Measurements from ENCODE around the gene MTMR3. TPM values are rescaled to one million over a fixed set of nuclear protein-coding genes. Genes with fewer than 3 reads are reported as not detected.
A peak's percentile ranks its signal among the peaks of the same experiment; 100 is the strongest.

The MTMR3 gene
- total RNA-seq, 1 experiment from 2014 or later = 12.1 TPM

DNA sequence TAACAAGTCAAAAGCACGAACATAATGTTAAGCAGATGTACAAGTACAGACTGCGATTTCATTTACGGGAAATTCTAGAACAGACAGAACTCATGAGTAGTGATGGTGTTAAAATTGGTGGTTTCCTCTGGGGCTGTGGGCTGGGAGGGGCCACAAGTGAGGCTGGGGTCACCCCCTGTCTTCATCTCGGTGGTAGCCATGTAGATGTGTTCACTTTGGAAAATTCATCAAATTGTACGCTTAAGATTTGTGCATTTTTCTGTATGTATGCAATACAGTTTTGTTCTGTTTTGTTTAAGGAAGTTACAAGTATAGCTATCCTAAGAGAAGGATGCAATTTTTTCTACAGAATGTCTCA lies 44.4 kb upstream of the MTMR3 start:
- Histone ChIP-seq H2AFZ (ENCODE audit: low read length) (peak overlapping the region; percentile 80), H3F3A (ENCODE audit: low read length, unreplicated experiment) (peaks cover 8% of the 10 kb centered on the region), H3K9me3 (ENCODE audit: low read length) (no peaks in the 10 kb centered on the region), H3K27ac (ENCODE audit: low read length) (peak overlapping the region; percentile 54), H3K4me3 (ENCODE audit: low read length) (peak overlapping the region; percentile 99), H4K20me1 (ENCODE audit: low read length) (no peaks in the 10 kb centered on the region), H3K9me2 (replicated peaks; ENCODE audit: low read length) (no peaks in the 10 kb centered on the region), H3K36me3 (ENCODE audit: low read depth, low read length) (no peaks in the 10 kb centered on the region), H3K4me1 (ENCODE audit: insufficient read depth, low read length) (peaks cover 42% of the 10 kb centered on the region), H3K79me2 (ENCODE audit: low read length) (peaks cover 33% of the 10 kb centered on the region), H3K4me2 (ENCODE audit: low read length) (peak overlapping the region; percentile 99), H3K9ac (ENCODE audit: low read length) (peak overlapping the region; percentile 88), H3K27me3 (ENCODE audit: low read length) (no peaks in the 10 kb centered on the region)
- TF ChIP-seq EZH2 (IDR thresholded peaks at IDR 0.05; ENCODE audit: low read length, unreplicated experiment) (no peak), EZH2phosphoT487 (IDR thresholded peaks at IDR 0.05; ENCODE audit: borderline replicate concordance, low read length) (no peak)
- TF ChIP-seq, protein P1, sequence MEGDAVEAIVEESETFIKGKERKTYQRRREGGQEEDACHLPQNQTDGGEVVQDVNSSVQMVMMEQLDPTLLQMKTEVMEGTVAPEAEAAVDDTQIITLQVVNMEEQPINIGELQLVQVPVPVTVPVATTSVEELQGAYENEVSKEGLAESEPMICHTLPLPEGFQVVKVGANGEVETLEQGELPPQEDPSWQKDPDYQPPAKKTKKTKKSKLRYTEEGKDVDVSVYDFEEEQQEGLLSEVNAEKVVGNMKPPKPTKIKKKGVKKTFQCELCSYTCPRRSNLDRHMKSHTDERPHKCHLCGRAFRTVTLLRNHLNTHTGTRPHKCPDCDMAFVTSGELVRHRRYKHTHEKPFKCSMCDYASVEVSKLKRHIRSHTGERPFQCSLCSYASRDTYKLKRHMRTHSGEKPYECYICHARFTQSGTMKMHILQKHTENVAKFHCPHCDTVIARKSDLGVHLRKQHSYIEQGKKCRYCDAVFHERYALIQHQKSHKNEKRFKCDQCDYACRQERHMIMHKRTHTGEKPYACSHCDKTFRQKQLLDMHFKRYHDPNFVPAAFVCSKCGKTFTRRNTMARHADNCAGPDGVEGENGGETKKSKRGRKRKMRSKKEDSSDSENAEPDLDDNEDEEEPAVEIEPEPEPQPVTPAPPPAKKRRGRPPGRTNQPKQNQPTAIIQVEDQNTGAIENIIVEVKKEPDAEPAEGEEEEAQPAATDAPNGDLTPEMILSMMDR (conservative IDR thresholded peaks at IDR 0.05; ENCODE audit: low read depth, low read length) = no peak
- DNase-seq (no peak), ATAC-seq (no peak)
- TSS peak; percentile 82 for BruUV-seq (replicated peaks)
- intact Hi-C loops (cut with micrococcal nuclease) = loop anchor here (10.0 kb wide), 1 partner anchor 64 kb away; no protein-coding TSS in a partner anchor
- ChIA-PET CTCF (no interaction called here), POLR2A (ENCODE audit: unreplicated experiment) (no interaction called here)

DNA sequence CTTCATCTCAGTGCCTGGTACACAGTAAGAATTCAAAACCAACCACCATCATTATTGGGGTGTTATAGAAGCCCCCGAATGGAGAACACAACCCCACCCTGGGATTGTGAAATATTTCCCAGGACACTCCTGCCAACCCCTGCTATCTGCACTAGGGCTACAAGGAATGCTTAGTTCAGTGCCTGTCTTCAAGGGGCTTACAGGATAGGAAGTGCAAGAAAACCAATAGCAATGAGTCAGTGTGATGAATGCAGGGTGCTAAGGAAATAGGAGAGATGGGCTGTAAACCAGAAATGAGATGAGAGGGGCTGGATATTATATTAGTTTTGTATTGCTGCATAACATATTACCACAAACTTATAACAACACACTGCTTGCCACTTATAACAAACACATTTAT lies 43.9 kb upstream of the MTMR3 start:
- DNase-seq = no peak
- no peak overlapping the region for H3K9ac ChIP-seq (ENCODE audit: low read length)
- no peaks in the 10 kb centered on the region for H3K9me2 ChIP-seq (replicated peaks; ENCODE audit: low read length)
- TF ChIP-seq, protein P1 (conservative IDR thresholded peaks at IDR 0.05; ENCODE audit: low read depth, low read length) = no peak
- TF ChIP-seq EZH2 (IDR thresholded peaks at IDR 0.05; ENCODE audit: low read length, unreplicated experiment) = no peak
- no peak for TF ChIP-seq EZH2phosphoT487 (IDR thresholded peaks at IDR 0.05; ENCODE audit: borderline replicate concordance, low read length)
- H3K4me2 ChIP-seq (ENCODE audit: low read length) = peak overlapping the region; percentile 99; the same call in 1 of the 2 replicates
- peaks cover 43% of the 10 kb centered on the region for H3K4me1 ChIP-seq (ENCODE audit: insufficient read depth, low read length)
- no peaks in the 10 kb centered on the region for H3K9me3 ChIP-seq (ENCODE audit: low read length)
- no peaks in the 10 kb centered on the region for H4K20me1 ChIP-seq (ENCODE audit: low read length)
- H3K27ac ChIP-seq (ENCODE audit: low read length) = no peak overlapping the region; the same call in 1 of the 2 replicates
- POLR2A ChIA-PET (ENCODE audit: unreplicated experiment) = no interaction called here
- H3K4me3 ChIP-seq (ENCODE audit: low read length) = no peak overlapping the region
- no TSS peak for BruUV-seq (replicated peaks)
- ATAC-seq = no peak
- intact Hi-C loops (cut with micrococcal nuclease) = loop anchor here (10.0 kb wide), 1 partner anchor 64 kb away; no protein-coding TSS in a partner anchor
- CTCF ChIA-PET = no interaction called here
- no peaks in the 10 kb centered on the region for H3K36me3 ChIP-seq (ENCODE audit: low read depth, low read length)
- H3K79me2 ChIP-seq (ENCODE audit: low read length) = peaks cover 33% of the 10 kb centered on the region
- H3K27me3 ChIP-seq (ENCODE audit: low read length) = no peaks in the 10 kb centered on the region
- H3F3A ChIP-seq (ENCODE audit: low read length, unreplicated experiment) = peaks cover 8% of the 10 kb centered on the region
- peak overlapping the region; percentile 80; the same call in 1 of the 2 replicates for H2AFZ ChIP-seq (ENCODE audit: low read length)

DNA sequence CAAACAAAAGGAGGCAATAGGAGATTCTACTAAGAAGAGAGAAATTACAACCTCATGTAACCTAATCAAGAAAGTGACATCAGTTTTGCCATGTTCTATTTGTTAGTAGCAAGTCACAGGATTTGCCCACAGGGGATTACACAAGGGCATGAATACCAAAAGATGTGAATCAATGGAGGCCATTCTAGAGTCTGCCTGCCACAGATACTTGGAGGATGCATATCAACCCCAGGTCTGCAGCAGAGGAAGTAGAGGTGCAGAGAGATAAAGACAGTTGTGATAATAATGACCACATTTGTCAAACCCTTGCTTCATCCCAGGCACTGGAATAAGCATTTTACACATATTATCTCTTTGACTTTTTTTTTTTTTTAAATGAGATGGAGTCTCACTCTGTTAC lies 42.5 kb upstream of the MTMR3 start:
- Histone ChIP-seq H3K4me1 (ENCODE audit: insufficient read depth, low read length) (peaks cover 43% of the 10 kb centered on the region), H4K20me1 (ENCODE audit: low read length) (no peaks in the 10 kb centered on the region), H3K9me3 (ENCODE audit: low read length) (no peaks in the 10 kb centered on the region), H3K4me2 (ENCODE audit: low read length) (no peak overlapping the region), H3K27me3 (ENCODE audit: low read length) (no peaks in the 10 kb centered on the region), H3K27ac (ENCODE audit: low read length) (no peak overlapping the region), H2AFZ (ENCODE audit: low read length) (no peak overlapping the region), H3K79me2 (ENCODE audit: low read length) (peaks cover 25% of the 10 kb centered on the region), H3K9me2 (replicated peaks; ENCODE audit: low read length) (no peaks in the 10 kb centered on the region), H3K4me3 (ENCODE audit: low read length) (no peak overlapping the region), H3F3A (ENCODE audit: low read length, unreplicated experiment) (peaks cover 8% of the 10 kb centered on the region), H3K36me3 (ENCODE audit: low read depth, low read length) (no peaks in the 10 kb centered on the region), H3K9ac (ENCODE audit: low read length) (no peak overlapping the region)
- ATAC-seq (no peak), DNase-seq (no peak)
- ChIA-PET CTCF (no interaction called here), POLR2A (ENCODE audit: unreplicated experiment) (no interaction called here)
- intact Hi-C loops (cut with micrococcal nuclease) = loop anchor here (10.0 kb wide), 1 partner anchor 154 kb away; no protein-coding TSS in a partner anchor
- no TSS peak for BruUV-seq (replicated peaks)
- TF ChIP-seq EZH2 (IDR thresholded peaks at IDR 0.05; ENCODE audit: low read length, unreplicated experiment) = no peak
- TF ChIP-seq, protein P1 (conservative IDR thresholded peaks at IDR 0.05; ENCODE audit: low read depth, low read length) = no peak

Measured in PC-3 (cell line).